Measurements from ENCODE around the gene ANKRD16.
"Not testable (repeated sequence)": the region's sequence is repeated elsewhere in the genome, so short reads cannot be mapped to it uniquely, and the experiment has no call there.

Gene ANKRD16

DNA sequence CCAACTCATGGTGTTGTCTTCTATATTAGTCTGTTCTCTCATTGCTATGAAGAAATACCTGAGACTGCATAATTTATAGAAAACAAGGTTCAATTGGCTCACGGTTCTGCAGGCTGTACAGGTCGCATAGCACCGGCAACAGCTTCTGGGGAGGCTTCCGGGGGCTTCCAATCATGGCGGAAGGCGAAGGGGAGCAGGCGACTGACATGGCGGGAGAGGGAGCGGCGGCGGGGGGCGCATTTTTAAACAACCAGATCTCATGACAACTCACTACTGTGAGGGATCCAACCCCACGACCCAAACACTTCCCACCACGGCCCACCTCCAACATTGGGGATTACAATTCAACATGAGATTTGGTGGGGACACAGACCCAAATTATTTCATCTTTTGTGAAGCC lies 47.7 kb downstream of the ANKRD16 start:
- H3K4me3 ChIP-seq (replicated peaks; ENCODE audit: insufficient read depth, low read length), result no peak overlapping the region
- no peak overlapping the region for H3K27ac ChIP-seq (replicated peaks)
- TF ChIP-seq POLR2AphosphoS5 (IDR thresholded peaks at IDR 0.05; ENCODE audit: low read depth), result no peak
- TF ChIP-seq SPI1 (IDR thresholded peaks at IDR 0.05; ENCODE audit: borderline replicate concordance, low read depth), result no peak
- TF ChIP-seq, protein P1, sequence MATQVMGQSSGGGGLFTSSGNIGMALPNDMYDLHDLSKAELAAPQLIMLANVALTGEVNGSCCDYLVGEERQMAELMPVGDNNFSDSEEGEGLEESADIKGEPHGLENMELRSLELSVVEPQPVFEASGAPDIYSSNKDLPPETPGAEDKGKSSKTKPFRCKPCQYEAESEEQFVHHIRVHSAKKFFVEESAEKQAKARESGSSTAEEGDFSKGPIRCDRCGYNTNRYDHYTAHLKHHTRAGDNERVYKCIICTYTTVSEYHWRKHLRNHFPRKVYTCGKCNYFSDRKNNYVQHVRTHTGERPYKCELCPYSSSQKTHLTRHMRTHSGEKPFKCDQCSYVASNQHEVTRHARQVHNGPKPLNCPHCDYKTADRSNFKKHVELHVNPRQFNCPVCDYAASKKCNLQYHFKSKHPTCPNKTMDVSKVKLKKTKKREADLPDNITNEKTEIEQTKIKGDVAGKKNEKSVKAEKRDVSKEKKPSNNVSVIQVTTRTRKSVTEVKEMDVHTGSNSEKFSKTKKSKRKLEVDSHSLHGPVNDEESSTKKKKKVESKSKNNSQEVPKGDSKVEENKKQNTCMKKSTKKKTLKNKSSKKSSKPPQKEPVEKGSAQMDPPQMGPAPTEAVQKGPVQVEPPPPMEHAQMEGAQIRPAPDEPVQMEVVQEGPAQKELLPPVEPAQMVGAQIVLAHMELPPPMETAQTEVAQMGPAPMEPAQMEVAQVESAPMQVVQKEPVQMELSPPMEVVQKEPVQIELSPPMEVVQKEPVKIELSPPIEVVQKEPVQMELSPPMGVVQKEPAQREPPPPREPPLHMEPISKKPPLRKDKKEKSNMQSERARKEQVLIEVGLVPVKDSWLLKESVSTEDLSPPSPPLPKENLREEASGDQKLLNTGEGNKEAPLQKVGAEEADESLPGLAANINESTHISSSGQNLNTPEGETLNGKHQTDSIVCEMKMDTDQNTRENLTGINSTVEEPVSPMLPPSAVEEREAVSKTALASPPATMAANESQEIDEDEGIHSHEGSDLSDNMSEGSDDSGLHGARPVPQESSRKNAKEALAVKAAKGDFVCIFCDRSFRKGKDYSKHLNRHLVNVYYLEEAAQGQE (IDR thresholded peaks at IDR 0.05; ENCODE audit: insufficient replicate concordance, low read depth), result no peak
- no peak for TF ChIP-seq GABPA (IDR thresholded peaks at IDR 0.05; ENCODE audit: low read depth)
- TF ChIP-seq, protein P2, sequence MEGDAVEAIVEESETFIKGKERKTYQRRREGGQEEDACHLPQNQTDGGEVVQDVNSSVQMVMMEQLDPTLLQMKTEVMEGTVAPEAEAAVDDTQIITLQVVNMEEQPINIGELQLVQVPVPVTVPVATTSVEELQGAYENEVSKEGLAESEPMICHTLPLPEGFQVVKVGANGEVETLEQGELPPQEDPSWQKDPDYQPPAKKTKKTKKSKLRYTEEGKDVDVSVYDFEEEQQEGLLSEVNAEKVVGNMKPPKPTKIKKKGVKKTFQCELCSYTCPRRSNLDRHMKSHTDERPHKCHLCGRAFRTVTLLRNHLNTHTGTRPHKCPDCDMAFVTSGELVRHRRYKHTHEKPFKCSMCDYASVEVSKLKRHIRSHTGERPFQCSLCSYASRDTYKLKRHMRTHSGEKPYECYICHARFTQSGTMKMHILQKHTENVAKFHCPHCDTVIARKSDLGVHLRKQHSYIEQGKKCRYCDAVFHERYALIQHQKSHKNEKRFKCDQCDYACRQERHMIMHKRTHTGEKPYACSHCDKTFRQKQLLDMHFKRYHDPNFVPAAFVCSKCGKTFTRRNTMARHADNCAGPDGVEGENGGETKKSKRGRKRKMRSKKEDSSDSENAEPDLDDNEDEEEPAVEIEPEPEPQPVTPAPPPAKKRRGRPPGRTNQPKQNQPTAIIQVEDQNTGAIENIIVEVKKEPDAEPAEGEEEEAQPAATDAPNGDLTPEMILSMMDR (IDR thresholded peaks at IDR 0.05; ENCODE audit: insufficient read depth, low read length), result no peak
- DNase-seq (ENCODE audit: low read depth in 1 of 2, low spot score in 1 of 2), result no peak
- H3K27me3 ChIP-seq (ENCODE audit: insufficient read depth, poor library complexity, severe bottlenecking), result no peaks in the 10 kb centered on the region

DNA sequence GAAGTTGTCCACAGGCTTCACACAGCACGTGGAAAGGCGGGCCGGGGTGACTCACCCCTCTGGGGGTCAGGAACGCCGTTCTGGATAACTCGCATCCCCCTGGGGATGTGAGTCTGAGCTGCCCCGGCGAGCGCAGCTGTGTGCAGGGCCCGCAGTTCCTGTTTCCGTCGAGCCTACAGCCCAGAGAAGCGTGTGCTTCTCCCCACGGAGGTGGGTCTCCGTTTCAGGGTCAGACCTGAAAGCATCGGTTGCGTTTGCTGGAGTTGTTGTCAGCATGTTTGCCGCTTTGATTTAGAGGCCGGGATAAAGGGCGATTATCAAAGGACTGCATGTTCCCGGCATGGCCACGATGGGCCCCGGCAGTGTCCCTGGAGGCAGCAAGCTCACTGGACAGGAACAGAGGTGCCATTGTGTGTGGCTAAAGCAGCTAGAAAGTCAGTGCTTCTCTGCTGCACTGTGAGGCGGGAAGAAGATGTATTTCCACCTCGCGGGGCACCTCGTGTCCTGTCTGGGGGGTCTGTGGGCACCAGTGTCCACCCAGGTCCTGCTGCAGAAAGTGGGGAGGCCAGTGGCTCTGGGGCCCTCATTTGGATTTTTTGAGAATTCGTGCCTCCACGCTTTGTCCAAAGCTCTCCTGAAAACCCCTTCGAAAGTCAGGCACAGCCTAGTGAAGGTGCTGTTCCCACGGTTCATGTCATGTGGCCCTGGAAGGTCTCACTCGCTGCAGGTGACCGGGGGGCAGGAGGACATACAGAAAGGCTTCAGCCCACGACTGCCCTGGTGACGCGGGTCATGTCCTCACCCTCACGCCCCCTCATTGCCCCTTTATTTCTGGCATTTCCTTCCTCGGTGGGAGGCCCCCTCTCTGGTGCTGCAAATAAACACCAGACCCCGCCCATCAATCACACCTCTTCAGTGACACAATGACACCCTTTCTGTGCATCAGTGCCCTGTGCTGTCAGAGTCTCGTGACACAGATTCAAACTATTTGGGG lies 49.1 kb downstream of the ANKRD16 start:
- H3K4me3 ChIP-seq (replicated peaks; ENCODE audit: insufficient read depth, low read length), result no peak overlapping the region
- no peak overlapping the region for H3K27ac ChIP-seq (replicated peaks)
- no peaks in the 10 kb centered on the region for H3K27me3 ChIP-seq (ENCODE audit: insufficient read depth, poor library complexity, severe bottlenecking)
- peak in 1 of 2 experiments; percentile 6 for DNase-seq (ENCODE audit: low read depth in 1 of 2, low spot score in 1 of 2)
- TF ChIP-seq, protein P1 (IDR thresholded peaks at IDR 0.05; ENCODE audit: insufficient replicate concordance, low read depth), result no peak
- TF ChIP-seq GABPA (IDR thresholded peaks at IDR 0.05; ENCODE audit: low read depth) (peak; percentile 48), SPI1 (IDR thresholded peaks at IDR 0.05; ENCODE audit: borderline replicate concordance, low read depth) (peak; percentile 66), POLR2AphosphoS5 (IDR thresholded peaks at IDR 0.05; ENCODE audit: low read depth) (no peak)
- TF ChIP-seq, protein P2 (IDR thresholded peaks at IDR 0.05; ENCODE audit: insufficient read depth, low read length), result no peak

DNA sequence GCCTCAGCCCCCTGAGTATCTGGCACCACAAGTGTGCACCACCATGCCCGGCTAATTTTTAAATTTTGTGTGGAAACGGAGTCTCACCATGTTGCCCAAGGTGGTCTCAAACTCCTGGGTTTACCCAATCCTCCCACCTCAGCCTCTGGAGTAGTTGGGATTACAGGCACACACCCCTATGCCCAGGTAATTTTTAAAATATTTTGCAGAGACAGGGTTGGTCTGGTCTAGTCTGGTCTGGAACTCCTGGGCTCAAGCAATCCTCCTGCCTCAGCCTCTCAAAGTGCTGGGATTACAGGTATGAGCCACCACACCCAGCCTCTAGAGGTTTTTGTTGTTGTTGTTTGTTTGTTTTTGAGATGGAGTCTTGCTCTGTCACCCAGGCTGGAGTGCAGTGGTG lies 53.5 kb downstream of the ANKRD16 start:
- H3K27me3 ChIP-seq (ENCODE audit: insufficient read depth, poor library complexity, severe bottlenecking); DNase-seq (ENCODE audit: low read depth in 1 of 2, low spot score in 1 of 2); H3K27ac ChIP-seq (replicated peaks); H3K4me3 ChIP-seq (replicated peaks; ENCODE audit: insufficient read depth, low read length): not testable (repeated sequence)

DNA sequence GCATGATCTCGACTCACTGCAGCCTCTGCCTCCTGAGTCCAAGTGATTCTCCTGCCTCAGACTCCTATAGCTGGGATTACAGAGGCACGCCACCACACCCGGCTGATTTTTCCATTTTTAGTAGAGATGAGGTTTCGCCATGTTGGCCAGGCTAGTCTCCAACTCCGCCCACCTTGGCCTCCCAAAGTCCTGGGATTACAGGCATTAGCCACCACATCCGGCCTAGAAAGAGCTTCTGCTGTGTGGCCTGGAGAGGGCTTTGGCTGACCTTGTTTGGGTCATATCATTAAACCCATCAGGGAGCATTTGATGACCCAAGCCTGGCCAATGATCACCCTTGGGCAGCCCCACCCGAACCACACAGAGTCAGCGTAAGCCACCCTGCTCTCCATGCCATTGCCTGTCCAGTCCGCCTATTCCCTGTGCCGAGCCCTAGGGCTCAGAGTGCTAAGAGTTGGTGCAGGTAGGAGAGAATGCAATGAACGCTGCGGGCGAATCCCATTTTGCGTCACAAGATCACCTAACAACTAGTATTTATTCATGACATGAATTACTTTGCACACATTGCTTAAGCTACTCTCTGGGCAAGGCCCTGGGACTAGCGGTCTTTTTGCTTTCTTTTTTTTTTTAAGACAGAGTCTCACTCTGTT lies 54.1 kb downstream of the ANKRD16 start:
- no peak for DNase-seq (ENCODE audit: low read depth in 1 of 2, low spot score in 1 of 2)
- Histone ChIP-seq H3K4me3 (replicated peaks; ENCODE audit: insufficient read depth, low read length) (no peak overlapping the region), H3K27me3 (ENCODE audit: insufficient read depth, poor library complexity, severe bottlenecking) (no peaks in the 10 kb centered on the region), H3K27ac (replicated peaks) (no peak overlapping the region)
- TF ChIP-seq GABPA (IDR thresholded peaks at IDR 0.05; ENCODE audit: low read depth), result no peak
- no peak for TF ChIP-seq SPI1 (IDR thresholded peaks at IDR 0.05; ENCODE audit: borderline replicate concordance, low read depth)
- TF ChIP-seq, protein P1 (IDR thresholded peaks at IDR 0.05; ENCODE audit: insufficient replicate concordance, low read depth), result no peak
- TF ChIP-seq, protein P2 (IDR thresholded peaks at IDR 0.05; ENCODE audit: insufficient read depth, low read length), result no peak
- TF ChIP-seq POLR2AphosphoS5 (IDR thresholded peaks at IDR 0.05; ENCODE audit: low read depth), result no peak

All from HL-60 (cell line).